H1 (cell line): ENCODE data around the gene GNAL. TPM values are rescaled to one million over a fixed set of nuclear protein-coding genes. Genes with fewer than 3 reads are reported as not detected.

Source experiments
- CTCF ChIA-PET: fragments of 300-600 bp; sonication (Branson Sonifier 250); formaldehyde crosslinking; loops from one replicate; lab custom pipeline; 2021; ENCODE audit not compliant: partially characterized antibody; lab: Charles Lee
- POLR2A ChIA-PET: fragments of 300-600 bp; sonication (Branson Sonifier 250); formaldehyde crosslinking; loops from one replicate; lab custom pipeline; 2021; ENCODE audit warnings: inconsistent platforms; ENCODE audit not compliant: partially characterized antibody; lab: Charles Lee
- DNase-seq, 2 experiments: peaks; one replicate each; pipeline versions ENCODE4 v3.0.0 to v3.0.0-alpha.2; 2010 to 2022; ENCODE audit warnings: low spot score in 2 of 2, low read depth in 1 of 2, mixed read lengths in 1 of 2
- FAIRE-seq: peaks from 2 replicates; lab custom pipeline; 2011; peaks lifted over from hg19 to GRCh38; lab: Jason Lieb, UNC
- H2AFZ ChIP-seq: 2 replicates; pipeline ENCODE4 v1.8.1; 2012; ENCODE audit warnings: low read length, inconsistent platforms
- H2AK5ac ChIP-seq: 2 replicates; pipeline ENCODE4 v1.6.1; 2013; ENCODE audit warnings: low read depth, low read length
- H2BK120ac ChIP-seq: replicated peaks from 2 replicates; pipeline ENCODE3; 2013; ENCODE audit warnings: low read depth, low read length, inconsistent platforms
- H2BK12ac ChIP-seq: 2 replicates; pipeline ENCODE4 v1.6.1; 2013; ENCODE audit warnings: low read depth, low read length
- H2BK15ac ChIP-seq: 2 replicates; pipeline ENCODE4 v1.6.1; 2013; ENCODE audit warnings: low read length
- H2BK20ac ChIP-seq: 2 replicates; pipeline ENCODE4 v1.6.1; 2013; ENCODE audit warnings: low read length
- H2BK5ac ChIP-seq: 2 replicates; pipeline ENCODE4 v1.6.1; 2013; ENCODE audit warnings: low read depth, low read length
- H3K14ac ChIP-seq: 2 replicates; pipeline ENCODE4 v1.6.1; 2013; ENCODE audit warnings: inconsistent platforms; ENCODE audit not compliant: insufficient read length
- H3K18ac ChIP-seq: 2 replicates; pipeline ENCODE4 v1.6.1; 2013; ENCODE audit warnings: low read length; ENCODE audit errors: extremely low read depth
- H3K23ac ChIP-seq: 2 replicates; pipeline ENCODE4 v1.6.1; 2013; ENCODE audit warnings: inconsistent platforms; ENCODE audit not compliant: insufficient read length
- H3K23me2 ChIP-seq: 2 replicates; pipeline ENCODE4 v1.6.1; 2013; ENCODE audit warnings: low read depth, low read length
- H3K27ac ChIP-seq: 2 replicates; pipeline ENCODE4 v1.6.1; 2011; ENCODE audit warnings: low read depth, low read length, inconsistent platforms
- H3K27me3 ChIP-seq, 4 experiments: replicated peaks in 1 of 4; 1 replicate in 1 of 4; 2 replicates in 3 of 4; pipeline versions ENCODE4 v1.6.1 to v1.8.1; 2011 to 2013; ENCODE audit warnings: low read length in 3 of 4, mild to moderate bottlenecking in 3 of 4, inconsistent platforms in 2 of 4, mixed read lengths in 2 of 4, moderate library complexity in 1 of 4; ENCODE audit not compliant: control insufficient read depth in 3 of 4, insufficient read depth in 3 of 4; ENCODE audit errors: extremely low read depth in 1 of 4
- H3K36me3 ChIP-seq, 4 experiments: 2 replicates each; pipeline versions ENCODE4 v1.6.1 to v1.8.1; 2011 to 2013; ENCODE audit warnings: mild to moderate bottlenecking in 4 of 4, low read length in 3 of 4, moderate library complexity in 2 of 4, control low read depth in 1 of 4, inconsistent platforms in 1 of 4; ENCODE audit not compliant: insufficient read depth in 4 of 4, control insufficient read depth in 2 of 4
- H3K4ac ChIP-seq: replicated peaks from 2 replicates; pipeline ENCODE3; 2013; ENCODE audit warnings: low read length, low read depth, mixed read lengths, inconsistent platforms; ENCODE audit not compliant: insufficient read length
- H3K4me1 ChIP-seq, 4 experiments: replicated peaks in 1 of 4; 1 replicate in 1 of 4; 2 replicates in 3 of 4; pipeline versions ENCODE4 v1.6.1 to v1.8.1; 2011 to 2013; ENCODE audit warnings: low read length in 3 of 4, inconsistent platforms in 2 of 4, mixed read lengths in 1 of 4; ENCODE audit not compliant: insufficient read depth in 4 of 4, control insufficient read depth in 3 of 4
- H3K4me2 ChIP-seq, 2 experiments: 2 replicates each; pipeline versions ENCODE4 v1.6.1 to v1.8.1; 2011 to 2013; ENCODE audit warnings: low read depth in 2 of 2, low read length in 2 of 2, control low read depth in 1 of 2, inconsistent platforms in 1 of 2, mild to moderate bottlenecking in 1 of 2; ENCODE audit not compliant: insufficient read depth in 1 of 2
- H3K4me3 ChIP-seq, 4 experiments: fragments of 200-600, 300-600 bp in 1 of 4; sonication (generic), shearing (Covaris generic), sonication (Bioruptor Twin) in 1 of 4; 2 replicates each; pipeline versions ENCODE4 v1.5.1 to v1.8.1; 2011 to 2016; ENCODE audit warnings: low read length in 4 of 4, low read depth in 3 of 4, control low read depth in 2 of 4, inconsistent platforms in 2 of 4, mild to moderate bottlenecking in 2 of 4, mixed read lengths in 1 of 4, moderate library complexity in 1 of 4; ENCODE audit not compliant: insufficient read depth in 2 of 4; ENCODE audit errors: extremely low read depth in 1 of 4
- H3K56ac ChIP-seq: replicated peaks from 2 replicates; pipeline ENCODE3; 2013; ENCODE audit warnings: low read depth, mild to moderate bottlenecking, mixed read lengths, low read length, inconsistent platforms; ENCODE audit not compliant: insufficient read length
- H3K79me1 ChIP-seq: 2 replicates; pipeline ENCODE4 v1.6.1; 2013; ENCODE audit warnings: low read depth, low read length, control low read depth
- H3K79me2 ChIP-seq, 2 experiments: 2 replicates each; pipeline versions ENCODE4 v1.6.1 to v1.8.1; 2012 to 2013; ENCODE audit warnings: low read length in 2 of 2, mild to moderate bottlenecking in 2 of 2, inconsistent platforms in 1 of 2; ENCODE audit not compliant: insufficient read depth in 2 of 2, control insufficient read depth in 1 of 2
- H3K9ac ChIP-seq, 4 experiments: replicated peaks in 1 of 4; 1 replicate in 1 of 4; 2 replicates in 3 of 4; pipeline versions ENCODE4 v1.6.1 to v1.8.1; 2011 to 2013; ENCODE audit warnings: low read depth in 3 of 4, low read length in 3 of 4, control low read depth in 2 of 4, mild to moderate bottlenecking in 2 of 4, moderate library complexity in 2 of 4, inconsistent platforms in 1 of 4; ENCODE audit errors: extremely low read depth in 1 of 4
- H3K9me3 ChIP-seq, 2 experiments: 2 replicates each; pipeline versions ENCODE4 v1.6.1 to v1.8.1; 2012 to 2013; ENCODE audit warnings: mild to moderate bottlenecking in 2 of 2, moderate library complexity in 2 of 2, control low read depth in 1 of 2, inconsistent platforms in 1 of 2, low read depth in 1 of 2, low read length in 1 of 2, mixed read lengths in 1 of 2; ENCODE audit not compliant: insufficient read depth in 2 of 2
- H4K20me1 ChIP-seq, 2 experiments: replicated peaks in 1 of 2; 2 replicates each; pipeline versions ENCODE3 to v1.8.1; 2011 to 2013; ENCODE audit warnings: inconsistent platforms in 2 of 2, low read length in 2 of 2, mild to moderate bottlenecking in 1 of 2; ENCODE audit not compliant: insufficient read depth in 2 of 2, control insufficient read depth in 1 of 2
- H4K5ac ChIP-seq: 2 replicates; pipeline ENCODE4 v1.6.1; 2013; ENCODE audit warnings: low read length, low read depth, mixed read lengths, inconsistent platforms; ENCODE audit not compliant: insufficient read length
- H4K8ac ChIP-seq: 2 replicates; pipeline ENCODE4 v1.8.0; 2013; ENCODE audit warnings: mild to moderate bottlenecking, moderate library complexity, low read length, inconsistent platforms; ENCODE audit not compliant: insufficient read depth; ENCODE audit errors: extremely low read depth
- H4K91ac ChIP-seq: replicated peaks from 2 replicates; pipeline ENCODE3; 2013; ENCODE audit warnings: low read length, mixed read lengths, inconsistent platforms; ENCODE audit not compliant: insufficient read length
- E2F6 ChIP-seq: IDR thresholded peaks from 2 replicates; pipeline ENCODE4 v1.6.1; 2012; ENCODE audit warnings: inconsistent platforms
- WGBS, 2 experiments: shearing (Covaris generic) in 1 of 2; methylation state at CpG; one replicate each; pipeline versions ENCODE4 v1.1.6 to v1.1.7; 2013 to 2015; ENCODE audit warnings: low lambda C conversion rate in 2 of 2, mixed read lengths in 2 of 2, inconsistent platforms in 1 of 2, low coverage in 1 of 2, missing lambda C conversion rate in 1 of 2; ENCODE audit not compliant: insufficient replicate concordance in 2 of 2, insufficient coverage in 1 of 2, insufficient read length in 1 of 2; ENCODE audit errors: extremely low coverage in 1 of 2, missing lambda C conversion rate in 1 of 2; 5-methylcytosine and 5-hydroxymethylcytosine counted together
- polyA plus RNA-seq, 7 experiments: library from polyadenylated mRNA; depleted of rRNA in 3 of 7; stranded (reverse) in 5 of 7; unstranded in 2 of 7; fragments of >200 nt in 5 of 7; fragments of 200-250 nt in 2 of 7; gene quantifications; 1 replicate in 5 of 7; 2 replicates in 1 of 7; 4 replicates in 1 of 7; pipeline versions ENCODE4 v1.2.1 to v1.2.3, GENCODE V29; 2011 to 2013; ENCODE audit warnings: missing spikeins in 2 of 7, mixed read lengths in 2 of 7
- total RNA-seq: library from RNA; stranded (reverse); fragmentation: NEBNext Ultra II Directional; extraction: Animal tissue kit (Norgen Biotek cat#: 25700); gene quantifications from 2 replicates; pipeline ENCODE4 v1.2.1, GENCODE V29; 2021

GNAL gene
- total and polyA plus RNA-seq, 2 of the 8 experiments (the other 6 are each of a cell fraction or from before 2014, with no cell fraction given) = 13.2 to 18.3 TPM

GRCh38 chr18:11663439-11664029, 25.5 kb upstream of the GNAL start:
- ChIA-PET POLR2A (no interaction called here), CTCF (interaction anchor here (0.8 to 2.7 kb wide), 6 partner anchors 9 to 165 kb away, joined by 3 to 14 read pairs (median 4); no protein-coding TSS in a partner anchor)
- Histone ChIP-seq H2AFZ (no peak overlapping the region), H3K23ac (no peak overlapping the region), H3K4me2 (no peak overlapping the region), H2BK20ac (no peak overlapping the region), H3K4me1 (no peaks in the 10 kb centered on the region; a peak in 1 of 7 replicates), H4K5ac (no peak overlapping the region), H3K4me3 (no peak overlapping the region), H4K20me1 (no peaks in the 10 kb centered on the region), H3K4ac (no peak overlapping the region), H3K79me2 (no peaks in the 10 kb centered on the region), H3K79me1 (no peaks in the 10 kb centered on the region), H2BK120ac (no peak overlapping the region), H3K27me3 (no peaks in the 10 kb centered on the region), H3K36me3 (no peaks in the 10 kb centered on the region), H3K23me2 (no peaks in the 10 kb centered on the region), H3K27ac (no peak overlapping the region), H2BK15ac (no peak overlapping the region), H3K18ac (no peak overlapping the region), H3K9me3 (no peaks in the 10 kb centered on the region), H2BK12ac (no peak overlapping the region), H4K91ac (no peak overlapping the region), H2AK5ac (no peak overlapping the region), H2BK5ac (no peak overlapping the region), H3K56ac (no peak overlapping the region), H4K8ac (no peak overlapping the region), H3K14ac (no peak overlapping the region), H3K9ac (no peak overlapping the region)
- no peak for FAIRE-seq
- WGBS, 2 experiments = 84% methylated on average over 6 of the region's 6 CpGs; no CpG with 5 or more reads in 1 of the 2 experiments
- no peak for DNase-seq
- TF ChIP-seq E2F6 = no peak
